ENCODE data around the gene RNF169. TPM values are rescaled to one million over a fixed set of nuclear protein-coding genes. Genes with fewer than 3 reads are reported as not detected.
"Not testable (repeated sequence)": the region's sequence is repeated elsewhere in the genome, so short reads cannot be mapped to it uniquely, and the experiment has no call there.

Gene RNF169
- total RNA-seq, 1 donor from 2014 or later, result 16.3 TPM

DNA sequence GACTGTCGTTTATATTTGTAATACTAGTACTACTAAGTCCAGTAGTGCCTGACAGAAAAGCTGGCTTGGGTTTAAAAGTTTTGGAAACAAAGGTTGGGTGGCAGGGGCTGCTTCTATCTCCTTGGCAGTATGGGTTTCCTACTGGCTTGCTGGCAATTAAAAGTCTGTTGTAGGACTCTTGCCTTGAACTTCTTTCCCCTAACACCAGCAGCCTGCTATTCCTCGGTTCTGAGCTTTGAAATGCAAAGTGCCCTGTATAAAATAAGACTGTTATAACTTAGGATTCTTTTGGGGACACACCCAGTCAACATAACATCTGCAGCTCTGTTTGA is 1.3 kb downstream of the RNF169 start:
- H3K27me3 ChIP-seq (ENCODE audit: control insufficient read depth, insufficient read depth, low read length), result no peaks in the 10 kb centered on the region
- TF ChIP-seq CTCF (IDR thresholded peaks at IDR 0.05; ENCODE audit: insufficient read depth, low read length, poor library complexity, severe bottlenecking), result no peak
- H3K36me3 ChIP-seq (ENCODE audit: control insufficient read depth, insufficient read depth, low read length), result no peaks in the 10 kb centered on the region
- no peak for DNase-seq (ENCODE audit: low read depth)
- H3K4me3 ChIP-seq (ENCODE audit: low read depth, low read length), result peak overlapping the region; percentile 51

DNA sequence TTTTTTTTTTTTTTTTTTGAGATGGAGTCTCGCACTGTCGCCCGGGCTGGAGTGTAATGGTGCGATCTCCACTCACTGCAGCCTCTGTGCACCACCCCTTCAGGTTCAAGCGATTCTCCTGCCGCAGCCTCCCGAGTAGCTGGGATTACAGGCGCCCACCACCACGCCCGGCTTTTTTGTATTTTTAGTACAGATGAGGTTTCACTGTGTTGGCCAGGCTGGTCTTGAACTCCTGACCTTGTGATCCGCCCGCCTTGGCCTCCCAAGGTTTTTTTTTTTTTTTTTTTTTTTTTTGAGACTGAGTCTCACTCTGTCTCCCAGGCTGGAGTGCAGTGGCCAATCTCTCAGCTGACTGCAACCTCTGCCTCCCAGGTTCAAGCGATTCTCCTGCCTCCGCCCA is 1.9 kb downstream of the RNF169 start:
- not testable (repeated sequence) for H3K36me3 ChIP-seq (ENCODE audit: control insufficient read depth, insufficient read depth, low read length); DNase-seq (ENCODE audit: low read depth); H3K27me3 ChIP-seq (ENCODE audit: control insufficient read depth, insufficient read depth, low read length); H3K4me3 ChIP-seq (ENCODE audit: low read depth, low read length)

DNA sequence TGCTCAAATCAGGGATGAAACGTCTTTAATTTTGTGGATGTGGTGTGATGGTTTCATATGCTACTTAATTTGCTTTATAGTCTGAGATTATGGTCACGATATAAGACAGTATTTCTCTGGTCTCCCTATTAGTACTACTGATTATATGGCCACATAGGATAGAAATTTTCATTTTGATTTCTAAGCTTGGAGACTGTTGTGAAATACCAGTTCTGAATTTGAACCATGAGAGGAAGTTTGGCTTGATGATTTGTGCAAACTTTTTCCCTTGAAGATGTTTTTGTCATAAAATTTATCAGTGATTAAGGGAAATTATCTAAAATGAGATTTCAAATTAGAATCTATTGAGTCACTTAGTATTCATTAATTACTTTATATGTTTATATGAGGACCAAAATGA is 2.7 kb downstream of the RNF169 start:
- Histone ChIP-seq H3K4me3 (ENCODE audit: low read depth, low read length) (no peak overlapping the region), H3K36me3 (ENCODE audit: control insufficient read depth, insufficient read depth, low read length) (no peaks in the 10 kb centered on the region), H3K27me3 (ENCODE audit: control insufficient read depth, insufficient read depth, low read length) (no peaks in the 10 kb centered on the region)
- no peak for TF ChIP-seq CTCF (IDR thresholded peaks at IDR 0.05; ENCODE audit: insufficient read depth, low read length, poor library complexity, severe bottlenecking)
- DNase-seq (ENCODE audit: low read depth), result no peak

GRCh38 chr11:74754507-74755252 is 6.0 kb downstream of the RNF169 start:
- no peaks in the 10 kb centered on the region for H3K36me3 ChIP-seq (ENCODE audit: control insufficient read depth, insufficient read depth, low read length)
- TF ChIP-seq CTCF (IDR thresholded peaks at IDR 0.05; ENCODE audit: insufficient read depth, low read length, poor library complexity, severe bottlenecking), result no peak
- H3K27me3 ChIP-seq (ENCODE audit: control insufficient read depth, insufficient read depth, low read length), result no peaks in the 10 kb centered on the region
- peak; percentile 61 for DNase-seq (ENCODE audit: low read depth)
- H3K4me3 ChIP-seq (ENCODE audit: low read depth, low read length), result no peak overlapping the region

DNA sequence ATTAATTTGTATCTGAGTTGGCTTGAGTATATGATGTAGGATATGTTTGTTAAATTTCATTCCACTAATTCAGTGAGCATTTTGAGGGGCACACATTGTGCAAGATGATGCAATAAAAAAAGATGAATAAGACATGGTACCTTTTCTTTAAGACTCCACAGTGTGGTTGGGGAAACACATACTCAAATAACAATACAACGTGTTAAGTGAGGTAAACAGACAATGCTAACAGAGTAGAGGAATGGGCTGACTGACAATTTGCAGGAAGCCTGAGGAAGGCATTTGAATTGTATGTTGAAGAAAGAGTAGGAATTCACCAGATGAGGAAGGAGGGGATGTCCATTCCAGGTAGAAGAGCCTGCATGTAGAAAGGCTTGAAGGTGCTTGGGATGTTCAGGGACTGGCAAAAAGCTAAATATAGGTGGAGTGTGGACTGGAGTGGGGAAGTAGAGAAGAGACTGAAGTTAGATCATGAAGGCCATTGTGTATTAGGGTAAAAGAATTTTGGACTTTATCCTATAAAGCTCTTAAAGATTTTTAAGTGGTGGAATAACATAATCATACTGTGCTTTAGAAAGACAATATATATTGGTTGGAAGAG is 6.8 kb downstream of the RNF169 start:
- H3K4me3 ChIP-seq (ENCODE audit: low read depth, low read length), result no peak overlapping the region
- no peaks in the 10 kb centered on the region for H3K27me3 ChIP-seq (ENCODE audit: control insufficient read depth, insufficient read depth, low read length)
- no peak for DNase-seq (ENCODE audit: low read depth)
- no peaks in the 10 kb centered on the region for H3K36me3 ChIP-seq (ENCODE audit: control insufficient read depth, insufficient read depth, low read length)
- no peak for TF ChIP-seq CTCF (IDR thresholded peaks at IDR 0.05; ENCODE audit: insufficient read depth, low read length, poor library complexity, severe bottlenecking)

- Histone ChIP-seq H3K4me3 (ENCODE audit: low read depth, low read length) (no peak overlapping the region), H3K27me3 (ENCODE audit: control insufficient read depth, insufficient read depth, low read length) (no peaks in the 10 kb centered on the region), H3K36me3 (ENCODE audit: control insufficient read depth, insufficient read depth, low read length) (no peaks in the 10 kb centered on the region)
- DNase-seq (ENCODE audit: low read depth), result no peak
- no peak for TF ChIP-seq CTCF (IDR thresholded peaks at IDR 0.05; ENCODE audit: insufficient read depth, low read length, poor library complexity, severe bottlenecking)
Observed at GRCh38 chr11:74756571-74756970, 7.9 kb downstream of the RNF169 start.
